ENCODE results near the gene CMC2. TPM values are rescaled to one million over a fixed set of nuclear protein-coding genes. Genes with fewer than 3 reads are reported as not detected.

CMC2 gene
- total and polyA plus RNA-seq, 10 of the 15 experiments (the other 5 are each of a cell fraction or from before 2014, with no cell fraction given): 62.8 to 251 (median 157) TPM

GRCh38 chr16:80948886-80949493, 57.7 kb downstream of the CMC2 start (continued):
- no peak for TF ChIP-seq MLLT1 (IDR thresholded peaks at IDR 0.05)
- peak; percentile 29; the same call in 1 of the 2 replicates for TF ChIP-seq CREM (IDR thresholded peaks at IDR 0.05; ENCODE audit: low read depth)
- TF ChIP-seq, protein P1, sequence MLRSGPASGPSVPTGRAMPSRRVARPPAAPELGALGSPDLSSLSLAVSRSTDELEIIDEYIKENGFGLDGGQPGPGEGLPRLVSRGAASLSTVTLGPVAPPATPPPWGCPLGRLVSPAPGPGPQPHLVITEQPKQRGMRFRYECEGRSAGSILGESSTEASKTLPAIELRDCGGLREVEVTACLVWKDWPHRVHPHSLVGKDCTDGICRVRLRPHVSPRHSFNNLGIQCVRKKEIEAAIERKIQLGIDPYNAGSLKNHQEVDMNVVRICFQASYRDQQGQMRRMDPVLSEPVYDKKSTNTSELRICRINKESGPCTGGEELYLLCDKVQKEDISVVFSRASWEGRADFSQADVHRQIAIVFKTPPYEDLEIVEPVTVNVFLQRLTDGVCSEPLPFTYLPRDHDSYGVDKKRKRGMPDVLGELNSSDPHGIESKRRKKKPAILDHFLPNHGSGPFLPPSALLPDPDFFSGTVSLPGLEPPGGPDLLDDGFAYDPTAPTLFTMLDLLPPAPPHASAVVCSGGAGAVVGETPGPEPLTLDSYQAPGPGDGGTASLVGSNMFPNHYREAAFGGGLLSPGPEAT (IDR thresholded peaks at IDR 0.05; ENCODE audit: low read depth): no peak
- TF ChIP-seq NFYA (IDR thresholded peaks at IDR 0.05; ENCODE audit: borderline replicate concordance, low read depth, low read length): no peak
- no peak for TF ChIP-seq USF2 (IDR thresholded peaks at IDR 0.05; ENCODE audit: borderline replicate concordance, low read depth, low read length)
- TF ChIP-seq HDAC2 (IDR thresholded peaks at IDR 0.05): no peak
- TF ChIP-seq, protein P2, sequence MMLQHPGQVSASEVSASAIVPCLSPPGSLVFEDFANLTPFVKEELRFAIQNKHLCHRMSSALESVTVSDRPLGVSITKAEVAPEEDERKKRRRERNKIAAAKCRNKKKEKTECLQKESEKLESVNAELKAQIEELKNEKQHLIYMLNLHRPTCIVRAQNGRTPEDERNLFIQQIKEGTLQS (IDR thresholded peaks at IDR 0.05; ENCODE audit: borderline replicate concordance, extremely low read depth, low read depth, low read length): no peak
- TF ChIP-seq MTA2 (IDR thresholded peaks at IDR 0.05; ENCODE audit: low read depth): no peak
- TF ChIP-seq CBFB (IDR thresholded peaks at IDR 0.05; ENCODE audit: low read depth): peak; percentile 33; the same call in 1 of the 2 replicates
- TF ChIP-seq RAD21 (IDR thresholded peaks at IDR 0.05; ENCODE audit: insufficient read depth, low read depth, low read length): peak; percentile 79

Measured in GM12878 (cell line).